Prostate gland (tissue), 2 donors: Measurements from ENCODE around the gene VWA5B2. TPM values are rescaled to one million over a fixed set of nuclear protein-coding genes. Genes with fewer than 3 reads are reported as not detected.

ENCODE experiments used
- DNase-seq: peaks from one replicate; pipeline ENCODE4 v3.0.0-alpha.2; 2019; ENCODE audit warnings: low spot score
- H3K27ac ChIP-seq, 2 donors: fragments of 200-600 bp; sonication (generic); 2 replicates each; pipeline ENCODE4 v1.5.1; 2017 to 2019
- H3K27me3 ChIP-seq: fragments of 200-600 bp; sonication (generic); replicated peaks from 2 replicates; pipeline ENCODE4 v1.5.1; 2019; ENCODE audit not compliant: insufficient read depth
- H3K36me3 ChIP-seq, 2 donors: fragments of 200-600 bp; sonication (generic); 1 replicate in 1 of 2; 2 replicates in 1 of 2; pipeline versions ENCODE4 v1.5.1 to v1.8.1; 2017 to 2019
- H3K4me1 ChIP-seq: fragments of 200-600 bp; sonication (generic); replicated peaks from 2 replicates; pipeline ENCODE4 v1.5.1; 2019
- H3K4me3 ChIP-seq, 2 donors: fragments of 200-600 bp; sonication (generic); 2 replicates each; pipeline ENCODE4 v1.5.1; 2017 to 2019
- H3K9me3 ChIP-seq: fragments of 200-600 bp; sonication (generic); 2 replicates; pipeline ENCODE4 v1.5.1; 2017
- POLR2A ChIP-seq: fragments of 450-650 bp; IDR thresholded peaks from one replicate; pipeline ENCODE4 v1.6.1; 2016; ENCODE audit warnings: antibody characterized with exemption, mild to moderate bottlenecking
- POLR2AphosphoS5 ChIP-seq: sonication (generic); formaldehyde crosslinking; IDR thresholded peaks from one replicate; pipeline ENCODE4 v1.6.1; 2017; ENCODE audit warnings: antibody characterized with exemption
- WGBS: methylation state at CpG from one replicate; pipeline ENCODE4 v1.1.5; 2018; 5-methylcytosine and 5-hydroxymethylcytosine counted together
- intact Hi-C: fragments of 100-400 bp; cut with DNase I; formaldehyde crosslinking; loops from one replicate; pipeline ENCODE4 v1.14.2; 2022
- total RNA-seq, 2 donors: library from RNA; depleted of rRNA; stranded (reverse); fragments of >200 nt; gene quantifications; one replicate each; pipeline ENCODE4 v1.1.0, GENCODE V29; 2016
- TF ChIP-seq, protein P1 (sequence below), 4 experiments: fragments of 200-600 bp in 2 of 4; fragments of 450-650 bp in 2 of 4; sonication (generic) in 2 of 4; IDR thresholded peaks; 1 replicate in 3 of 4; 2 replicates in 1 of 4; pipeline ENCODE4 v1.5.1; 2016 to 2019; ENCODE audit warnings: antibody characterized with exemption in 4 of 4, mild to moderate bottlenecking in 2 of 4, moderate library complexity in 2 of 4

VWA5B2 gene
- total RNA-seq, 2 donors from 2014 or later: 0.46 to 7.8 TPM

DNA sequence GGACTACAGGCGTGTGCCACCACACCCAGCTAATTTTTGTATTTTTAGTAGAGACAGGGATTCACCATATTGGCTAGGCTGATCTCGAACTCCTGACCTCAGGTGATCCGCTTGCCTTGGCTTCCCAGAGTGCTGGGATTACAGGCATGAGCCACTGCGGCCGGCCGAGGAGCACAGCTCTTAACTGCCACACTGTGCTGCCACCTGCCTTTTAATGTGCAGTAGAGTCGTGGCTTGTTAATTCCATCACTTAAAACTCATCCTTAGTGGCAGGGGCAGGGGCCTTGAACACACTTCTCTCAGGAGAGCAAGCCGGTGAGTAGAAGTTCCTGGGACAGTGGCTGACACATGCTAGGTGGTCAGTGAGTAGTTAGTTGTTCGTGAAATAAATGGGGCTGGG, 30.9 kb upstream of the VWA5B2 start:
- Histone ChIP-seq H3K36me3 (peaks cover 7 to 8% of the 10 kb centered on the region in 2 donors), H3K4me1 (no peaks in the 10 kb centered on the region), H3K4me3 (no peak overlapping the region), H3K27me3 (no peaks in the 10 kb centered on the region), H3K27ac (no peak overlapping the region), H3K9me3 (no peaks in the 10 kb centered on the region)
- intact Hi-C loops: no loop called here
- DNase-seq: no peak
- TF ChIP-seq POLR2A (no peak), POLR2AphosphoS5 (no peak)
- TF ChIP-seq, protein P1, sequence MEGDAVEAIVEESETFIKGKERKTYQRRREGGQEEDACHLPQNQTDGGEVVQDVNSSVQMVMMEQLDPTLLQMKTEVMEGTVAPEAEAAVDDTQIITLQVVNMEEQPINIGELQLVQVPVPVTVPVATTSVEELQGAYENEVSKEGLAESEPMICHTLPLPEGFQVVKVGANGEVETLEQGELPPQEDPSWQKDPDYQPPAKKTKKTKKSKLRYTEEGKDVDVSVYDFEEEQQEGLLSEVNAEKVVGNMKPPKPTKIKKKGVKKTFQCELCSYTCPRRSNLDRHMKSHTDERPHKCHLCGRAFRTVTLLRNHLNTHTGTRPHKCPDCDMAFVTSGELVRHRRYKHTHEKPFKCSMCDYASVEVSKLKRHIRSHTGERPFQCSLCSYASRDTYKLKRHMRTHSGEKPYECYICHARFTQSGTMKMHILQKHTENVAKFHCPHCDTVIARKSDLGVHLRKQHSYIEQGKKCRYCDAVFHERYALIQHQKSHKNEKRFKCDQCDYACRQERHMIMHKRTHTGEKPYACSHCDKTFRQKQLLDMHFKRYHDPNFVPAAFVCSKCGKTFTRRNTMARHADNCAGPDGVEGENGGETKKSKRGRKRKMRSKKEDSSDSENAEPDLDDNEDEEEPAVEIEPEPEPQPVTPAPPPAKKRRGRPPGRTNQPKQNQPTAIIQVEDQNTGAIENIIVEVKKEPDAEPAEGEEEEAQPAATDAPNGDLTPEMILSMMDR (IDR thresholded peaks at IDR 0.05): no peak
- 88% methylated on average over 9 of the region's 9 CpGs for WGBS

GRCh38 chr3:184200825-184201224, 28.6 kb upstream of the VWA5B2 start:
- TF ChIP-seq POLR2AphosphoS5 (no peak), POLR2A (no peak)
- TF ChIP-seq, protein P1 (IDR thresholded peaks at IDR 0.05): no peak
- no peaks in the 10 kb centered on the region for H3K27me3 ChIP-seq
- H3K4me1 ChIP-seq: no peaks in the 10 kb centered on the region
- no peak overlapping the region for H3K27ac ChIP-seq
- no peak for DNase-seq
- intact Hi-C loops: no loop called here
- H3K4me3 ChIP-seq: no peak overlapping the region
- no peaks in the 10 kb centered on the region for H3K36me3 ChIP-seq
- H3K9me3 ChIP-seq: no peaks in the 10 kb centered on the region

DNA sequence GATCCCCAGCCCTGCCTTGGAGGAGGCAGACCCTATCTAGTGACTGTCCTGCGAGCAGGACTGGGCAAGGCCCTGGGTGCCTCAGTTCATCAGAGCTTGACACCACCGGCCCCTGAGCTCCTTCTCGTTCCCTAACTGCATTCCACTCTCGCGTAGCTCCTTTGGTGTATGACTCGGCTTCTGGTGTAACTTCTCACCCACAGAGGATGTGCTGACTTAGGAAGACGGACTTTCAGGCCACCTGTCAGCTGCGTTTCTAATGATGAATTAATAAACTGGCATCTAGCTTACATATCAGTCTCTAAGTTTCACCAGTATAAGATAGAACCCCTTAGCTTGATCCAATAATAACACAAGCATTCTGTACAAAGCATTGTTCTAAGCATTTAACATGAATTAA, 25.9 kb upstream of the VWA5B2 start:
- Histone ChIP-seq H3K27ac (no peak overlapping the region), H3K4me1 (no peaks in the 10 kb centered on the region), H3K36me3 (no peaks in the 10 kb centered on the region), H3K4me3 (no peak overlapping the region), H3K27me3 (no peaks in the 10 kb centered on the region), H3K9me3 (no peaks in the 10 kb centered on the region)
- intact Hi-C loops: no loop called here
- WGBS: 80% methylated on average over 8 of the region's 8 CpGs
- DNase-seq: no peak
- TF ChIP-seq POLR2AphosphoS5: no peak
- no peak for TF ChIP-seq POLR2A
- TF ChIP-seq, protein P1 (IDR thresholded peaks at IDR 0.05): no peak

DNA sequence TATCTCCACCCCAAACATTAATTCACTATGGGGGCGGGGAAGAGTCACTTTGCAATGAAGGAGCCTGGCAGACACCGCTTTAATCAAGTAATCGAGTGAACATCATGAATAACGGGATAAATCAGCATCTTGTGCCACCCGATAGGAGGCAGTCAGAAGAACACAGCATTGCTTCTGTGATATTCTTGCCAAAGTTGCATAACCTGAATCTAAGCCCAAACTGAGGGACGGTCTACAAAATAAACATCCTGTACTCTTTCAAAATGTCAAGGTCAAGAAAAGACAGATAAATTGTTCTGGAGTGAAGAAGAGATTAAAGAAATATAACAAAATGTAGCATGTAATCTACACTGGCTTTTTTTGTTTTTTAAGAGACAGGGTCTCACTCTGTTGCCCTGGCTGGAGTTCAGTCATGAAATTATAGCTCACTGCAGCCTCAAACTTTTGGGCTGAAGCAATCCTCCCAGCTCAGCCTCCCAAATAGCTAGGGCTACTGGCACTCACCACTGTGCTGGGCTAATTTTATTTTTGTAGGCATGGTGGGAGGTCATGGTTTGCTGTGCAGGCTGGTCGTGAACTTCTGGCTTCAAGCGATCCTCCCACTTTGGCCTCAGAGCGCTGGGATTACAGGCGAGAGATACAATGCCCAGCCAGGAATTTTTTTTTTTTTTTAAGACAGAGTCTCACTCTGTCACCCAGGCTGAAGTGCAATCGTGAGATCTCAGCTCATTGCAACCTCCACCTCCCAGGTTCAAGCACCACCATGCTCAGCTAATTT, 20.1 kb upstream of the VWA5B2 start:
- Histone ChIP-seq H3K27me3 (no peaks in the 10 kb centered on the region), H3K36me3 (no peaks in the 10 kb centered on the region), H3K4me3 (no peak overlapping the region), H3K4me1 (no peaks in the 10 kb centered on the region), H3K27ac (no peak overlapping the region), H3K9me3 (no peaks in the 10 kb centered on the region)
- 38% methylated on average over 11 of the region's 11 CpGs for WGBS
- TF ChIP-seq, protein P1 (IDR thresholded peaks at IDR 0.05): no peak
- no peak for TF ChIP-seq POLR2A
- no peak for TF ChIP-seq POLR2AphosphoS5
- no peak for DNase-seq
- intact Hi-C loops: no loop called here

DNA sequence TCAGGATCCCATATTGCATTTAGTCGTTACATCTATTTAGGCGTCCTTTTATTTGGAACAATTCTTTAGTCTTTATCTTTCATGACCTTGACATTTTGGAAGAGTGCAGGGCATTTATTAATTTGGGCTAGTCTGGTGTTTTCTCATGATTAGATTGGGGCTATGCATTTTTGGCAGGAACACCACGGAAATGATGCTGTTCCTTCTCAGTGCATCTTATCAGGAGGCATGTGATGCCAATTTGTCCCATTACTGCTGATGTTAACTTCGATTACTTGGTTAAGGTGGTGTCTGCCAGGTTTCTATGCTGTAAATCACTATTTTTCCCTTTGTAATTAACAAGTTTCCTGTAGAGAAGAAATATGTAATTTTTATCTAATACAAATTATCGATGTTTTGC, 18.1 kb upstream of the VWA5B2 start:
- Histone ChIP-seq H3K4me1 (no peaks in the 10 kb centered on the region), H3K36me3 (no peaks in the 10 kb centered on the region), H3K27me3 (no peaks in the 10 kb centered on the region), H3K27ac (no peak overlapping the region), H3K4me3 (no peak overlapping the region), H3K9me3 (no peaks in the 10 kb centered on the region)
- WGBS: 55% methylated on average over 5 of the region's 5 CpGs
- no peak for TF ChIP-seq POLR2AphosphoS5
- TF ChIP-seq, protein P1 (IDR thresholded peaks at IDR 0.05): no peak
- TF ChIP-seq POLR2A: no peak
- intact Hi-C loops: no loop called here
- DNase-seq: no peak
